GM19099 (cell line): ENCODE data around the gene SKA1.

Source experiments
- POLR2A ChIP-seq: IDR thresholded peaks from 3 replicates; pipeline ENCODE4 v1.6.1; 2011; ENCODE audit warnings: low read depth; ENCODE audit not compliant: insufficient read length; ENCODE audit errors: extremely low read depth

The SKA1 gene

DNA sequence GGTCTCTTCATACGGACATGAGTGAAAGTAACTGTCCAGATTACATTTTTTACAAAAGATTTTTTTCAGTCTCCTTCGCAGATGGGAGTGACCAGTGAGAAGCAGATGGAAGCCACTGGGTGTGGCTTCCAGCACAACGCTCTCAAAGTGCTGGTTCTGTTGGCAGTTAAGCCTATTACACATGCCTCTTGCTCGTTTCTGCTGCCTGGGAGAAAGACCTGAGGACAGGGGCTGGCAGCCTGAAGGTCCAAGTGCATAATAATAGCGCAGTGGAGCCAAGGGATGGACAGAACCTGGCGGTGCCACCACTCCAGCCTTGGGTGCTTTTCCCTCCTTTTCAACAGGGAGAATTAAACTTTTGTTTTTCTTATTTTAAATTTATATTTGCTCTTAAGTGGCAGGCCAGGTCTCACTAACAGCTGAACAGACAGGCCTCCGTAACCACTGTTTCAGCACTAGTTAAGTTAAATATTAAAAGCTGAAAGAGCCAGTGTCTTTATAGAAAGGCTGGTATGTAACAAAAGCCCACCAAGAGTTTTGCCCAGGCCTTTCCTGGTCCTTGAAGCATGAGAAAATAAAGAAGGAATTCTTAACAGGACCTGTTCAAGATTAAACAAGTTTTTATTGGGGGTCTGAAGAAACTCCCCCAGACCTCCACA lies 1.2 kb upstream of the SKA1 start:
- TF ChIP-seq POLR2A, result no peak

DNA sequence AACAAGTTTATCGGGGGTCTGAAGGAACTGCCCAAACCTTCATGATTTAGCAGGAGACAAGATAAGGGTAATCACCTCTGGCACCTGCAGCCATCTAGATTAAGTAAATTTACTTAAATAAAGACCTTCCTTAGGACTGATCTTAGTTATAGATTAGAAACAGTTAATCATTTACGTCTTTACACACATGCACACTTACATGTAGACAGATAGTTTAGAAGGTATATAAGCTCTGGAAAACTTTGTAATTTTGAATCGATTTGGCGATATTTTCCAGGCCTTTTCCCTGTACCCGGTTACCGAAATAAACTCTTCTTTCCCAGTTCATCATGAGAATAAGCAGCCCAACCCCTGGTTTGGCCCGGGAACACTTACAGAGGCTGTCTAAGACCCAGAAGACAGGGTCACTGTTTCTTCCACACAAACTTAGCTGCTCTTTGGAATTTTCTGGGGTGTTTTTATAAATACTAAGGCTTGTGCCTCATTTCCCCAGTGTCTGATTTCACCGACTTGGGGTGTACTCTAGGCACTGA lies 560 bp upstream of the SKA1 start:
- no peak for TF ChIP-seq POLR2A

DNA sequence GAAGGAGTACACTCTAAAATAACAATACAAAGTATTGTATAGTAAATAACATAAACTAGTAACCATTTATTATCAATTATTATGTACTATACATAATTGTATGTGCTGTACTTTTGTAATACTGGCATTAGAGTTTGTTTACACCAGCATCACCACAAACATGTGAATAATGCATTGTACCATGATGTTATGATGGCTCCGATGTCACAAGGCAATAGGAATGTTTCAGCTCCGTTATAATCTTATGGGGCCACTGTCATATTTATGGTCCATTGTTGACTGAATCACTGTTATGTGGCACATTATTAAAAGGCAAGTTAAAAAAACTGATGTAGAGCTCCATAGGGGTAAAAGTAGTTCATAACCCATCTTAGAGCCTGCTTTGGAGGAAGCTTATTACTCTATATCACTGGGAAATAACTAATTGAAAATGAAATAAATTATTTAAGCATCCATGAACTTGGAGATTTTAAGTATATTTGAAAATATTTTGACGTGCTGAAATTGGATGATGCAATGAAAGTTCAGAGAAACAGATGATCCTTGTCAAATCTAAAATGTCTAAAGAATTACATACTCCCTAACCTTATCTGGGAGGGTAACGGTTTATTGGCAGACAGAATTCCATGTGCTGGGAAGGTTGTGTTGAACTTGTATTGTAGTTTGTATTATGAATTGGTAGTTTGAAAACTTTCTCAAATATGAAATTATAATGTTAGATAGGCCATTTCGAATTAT lies 2.4 kb downstream of the SKA1 start:
- TF ChIP-seq POLR2A, result no peak

DNA sequence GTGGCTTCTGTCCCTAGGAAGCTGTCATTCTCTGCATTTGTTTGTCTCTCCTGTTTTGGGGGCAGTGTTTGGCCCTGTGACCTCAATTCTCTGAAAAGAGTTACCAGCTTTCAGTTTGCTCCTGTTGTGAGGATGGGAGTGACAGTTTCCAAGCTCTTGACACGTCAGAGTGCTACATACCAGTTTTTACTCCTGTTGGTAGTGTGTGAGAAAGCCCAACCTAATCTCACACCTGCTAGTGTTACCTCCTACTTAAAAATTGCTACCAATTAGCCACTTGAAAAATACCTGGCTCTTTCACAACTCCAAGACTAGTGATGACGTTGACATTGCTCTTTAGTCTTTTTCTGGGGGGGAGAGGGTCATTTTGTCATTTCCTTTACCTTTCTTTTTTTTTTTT lies 14.1 kb downstream of the SKA1 start:
- no peak for TF ChIP-seq POLR2A

DNA sequence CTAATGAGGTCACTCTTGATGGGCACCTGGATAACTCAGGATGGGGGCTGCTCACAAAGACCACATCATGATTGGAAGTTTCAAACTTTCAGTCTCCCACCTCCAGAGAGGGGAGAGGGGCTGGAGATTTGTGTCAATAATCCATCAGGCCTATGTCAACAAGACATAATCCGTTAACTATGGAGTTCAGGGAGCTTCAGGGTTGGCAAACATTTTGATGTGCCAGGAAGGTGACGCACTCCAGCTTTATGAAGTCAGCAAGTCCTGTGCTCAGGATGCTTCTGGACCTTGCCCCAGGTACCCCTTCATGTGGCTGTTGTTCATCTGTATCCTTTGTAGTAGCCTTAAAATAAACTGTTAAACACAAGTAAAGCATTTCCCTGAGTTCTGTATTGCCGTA lies 19.0 kb downstream of the SKA1 start:
- no peak for TF ChIP-seq POLR2A

DNA sequence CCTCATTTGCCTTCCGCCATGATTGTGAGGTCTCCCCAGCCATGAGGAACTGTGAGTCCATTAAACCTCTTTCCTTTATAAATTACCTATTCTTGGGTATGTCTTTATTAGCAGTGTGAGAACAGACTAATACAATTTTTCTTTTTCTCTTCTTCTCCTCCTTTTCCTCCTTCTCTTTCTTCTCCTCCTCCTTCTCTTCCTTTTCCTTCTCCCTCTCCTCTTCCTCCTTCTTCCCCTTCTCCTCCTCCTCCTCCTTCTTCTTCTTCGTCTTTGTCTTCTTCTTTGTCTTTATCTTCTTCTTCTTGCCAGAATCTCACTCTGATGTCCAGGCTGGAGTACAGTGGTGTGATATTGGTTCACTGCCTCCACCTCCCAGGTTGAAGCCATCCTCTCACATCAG lies 20.2 kb downstream of the SKA1 start:
- TF ChIP-seq POLR2A, result no peak

DNA sequence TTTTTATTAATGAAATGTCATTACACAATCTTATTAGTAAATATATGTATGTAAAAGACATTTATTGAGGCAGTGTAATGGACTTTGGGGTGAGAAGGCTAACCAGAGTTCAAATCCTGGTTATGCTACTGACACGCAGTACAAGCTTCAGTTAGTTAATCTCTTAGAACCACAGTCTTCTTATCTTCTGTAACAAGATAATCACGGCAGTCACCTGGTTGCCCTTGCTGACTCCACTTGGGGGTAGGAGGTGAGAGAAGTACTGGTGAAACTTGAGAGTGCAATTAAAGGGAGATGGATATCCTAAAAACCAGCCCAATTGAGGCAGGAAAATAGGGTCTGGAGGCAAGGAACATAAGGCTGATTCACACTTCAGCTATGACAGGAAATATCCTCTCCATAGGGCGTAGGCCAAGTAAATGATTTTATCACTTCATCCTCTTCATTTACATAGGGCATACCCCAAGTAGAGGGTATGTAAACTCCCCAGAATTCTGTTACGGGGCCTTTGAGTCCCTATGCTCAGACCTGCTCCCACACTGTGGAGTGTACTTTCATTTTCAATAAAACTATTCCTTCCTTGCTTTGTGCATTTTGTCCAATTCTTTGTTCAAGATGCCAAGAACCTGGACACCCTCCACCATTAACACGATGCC lies 21.3 kb downstream of the SKA1 start:
- no peak for TF ChIP-seq POLR2A

DNA sequence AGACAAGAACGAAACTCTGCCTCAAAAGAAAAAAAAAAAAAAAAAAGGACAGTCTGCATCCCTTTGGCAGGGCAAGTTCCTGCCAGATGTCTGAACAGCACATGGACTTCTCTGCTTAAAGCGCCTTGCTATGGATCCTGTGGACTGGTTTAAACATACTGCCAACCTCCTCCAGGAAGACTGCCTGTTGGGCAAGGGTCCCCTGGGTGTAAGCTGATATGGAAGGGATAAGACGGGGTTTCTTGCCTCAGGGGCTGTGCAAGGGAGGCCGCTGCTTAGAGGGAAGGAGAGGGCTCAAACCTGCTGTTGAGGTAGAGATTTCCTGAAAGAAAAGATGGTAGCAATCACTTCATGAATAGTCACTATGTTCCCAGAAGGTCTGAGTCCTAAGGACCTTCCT lies 22.2 kb downstream of the SKA1 start:
- no peak for TF ChIP-seq POLR2A

DNA sequence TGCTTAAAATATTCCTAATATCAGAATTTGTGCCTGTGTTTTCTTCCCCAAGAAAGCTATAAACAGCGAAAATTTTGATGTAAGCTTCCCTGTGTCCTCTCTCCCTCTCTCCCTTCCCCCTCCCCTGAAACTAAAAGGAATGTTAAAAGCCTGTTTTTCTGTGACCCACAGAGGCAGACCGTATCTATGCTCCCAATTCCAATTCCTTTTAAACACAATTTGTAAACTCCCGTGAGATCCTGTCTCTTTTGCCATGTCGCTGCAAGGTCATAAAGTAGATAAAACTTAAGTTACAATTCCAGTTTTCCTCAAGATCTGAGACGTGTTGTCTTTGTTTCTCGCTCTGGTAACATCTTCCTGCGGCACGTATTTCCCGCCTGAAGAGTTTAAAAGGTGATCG lies 23.3 kb downstream of the SKA1 start:
- TF ChIP-seq POLR2A, result no peak

DNA sequence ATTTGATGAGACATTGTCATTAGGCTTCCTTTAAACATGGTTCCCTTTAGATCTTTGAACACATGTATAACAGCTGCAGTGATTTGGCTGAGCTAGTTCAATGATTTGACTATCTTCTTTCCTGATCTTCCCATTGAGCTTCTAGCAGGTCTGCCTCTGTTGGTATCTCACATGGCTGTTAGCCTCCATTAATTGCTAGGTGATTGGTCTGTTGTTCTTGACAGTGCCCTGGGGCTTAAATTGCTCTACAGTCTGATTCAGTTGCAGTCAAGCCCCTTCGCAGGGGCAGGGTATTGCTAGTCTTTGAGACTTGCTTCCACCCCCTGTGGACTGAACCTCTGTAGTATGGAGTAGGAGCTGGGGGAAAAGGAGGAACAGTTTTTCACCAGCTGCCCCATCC lies 24.1 kb downstream of the SKA1 start:
- no peak for TF ChIP-seq POLR2A

DNA sequence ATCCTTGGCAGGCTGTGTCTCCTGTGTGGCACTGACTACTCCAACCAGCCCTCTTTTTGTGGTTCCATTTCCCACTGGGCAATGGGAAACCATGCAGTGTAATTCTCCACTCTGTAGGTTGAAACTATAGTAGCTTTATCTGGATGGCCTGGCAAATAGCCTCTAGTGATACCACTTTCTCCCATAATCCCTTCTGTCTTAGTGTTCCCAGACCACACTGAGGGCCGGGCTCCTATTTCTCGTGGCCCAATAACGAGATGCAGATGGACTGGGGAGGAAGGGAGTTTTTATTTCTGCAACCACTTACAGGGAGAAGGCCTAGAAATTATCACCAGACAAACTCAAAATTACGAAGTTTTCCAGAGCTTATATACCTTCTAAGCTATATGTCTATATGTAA lies 24.7 kb downstream of the SKA1 start:
- no peak for TF ChIP-seq POLR2A

DNA sequence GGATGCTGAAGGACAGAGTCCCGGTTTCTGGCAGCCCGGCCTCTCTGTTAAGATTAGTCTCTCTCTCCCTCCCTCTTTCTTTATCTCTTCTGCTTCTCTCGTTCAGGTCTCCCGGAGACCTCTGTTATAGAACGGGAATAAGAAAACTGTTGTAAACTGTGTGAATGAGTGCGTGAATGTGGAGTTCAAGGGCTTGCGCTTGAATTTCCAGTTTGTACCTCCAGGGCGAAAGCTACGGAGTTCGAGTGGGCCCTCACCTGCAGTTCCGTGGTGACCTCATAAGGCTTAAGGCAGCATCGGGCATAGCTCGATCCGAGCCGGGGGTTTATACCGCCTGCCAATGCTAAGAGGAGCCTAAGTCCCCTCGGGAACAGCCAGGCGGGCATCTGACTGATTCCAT lies 26.4 kb downstream of the SKA1 start:
- TF ChIP-seq POLR2A, result no peak

DNA sequence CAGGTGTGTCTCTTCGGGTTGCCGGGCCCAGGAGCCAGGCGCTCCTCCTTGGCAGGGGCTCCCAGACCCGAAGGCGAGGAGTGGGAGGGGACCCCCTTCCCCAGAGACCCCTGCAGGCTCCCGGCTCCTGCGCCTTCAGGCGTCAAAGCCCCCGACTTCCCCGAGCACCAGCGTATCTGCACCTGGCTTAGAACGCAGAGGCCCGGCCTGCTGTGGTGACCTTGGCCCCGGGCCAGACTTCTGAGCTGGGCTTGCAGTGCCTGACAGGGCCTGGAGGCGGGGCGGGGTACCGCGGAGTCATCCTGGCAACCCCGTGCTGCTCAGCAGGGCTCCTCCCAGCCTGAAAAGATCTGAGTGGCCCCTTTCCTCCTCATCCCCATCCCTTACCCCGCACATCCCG lies 27.0 kb downstream of the SKA1 start:
- TF ChIP-seq POLR2A, result no peak

DNA sequence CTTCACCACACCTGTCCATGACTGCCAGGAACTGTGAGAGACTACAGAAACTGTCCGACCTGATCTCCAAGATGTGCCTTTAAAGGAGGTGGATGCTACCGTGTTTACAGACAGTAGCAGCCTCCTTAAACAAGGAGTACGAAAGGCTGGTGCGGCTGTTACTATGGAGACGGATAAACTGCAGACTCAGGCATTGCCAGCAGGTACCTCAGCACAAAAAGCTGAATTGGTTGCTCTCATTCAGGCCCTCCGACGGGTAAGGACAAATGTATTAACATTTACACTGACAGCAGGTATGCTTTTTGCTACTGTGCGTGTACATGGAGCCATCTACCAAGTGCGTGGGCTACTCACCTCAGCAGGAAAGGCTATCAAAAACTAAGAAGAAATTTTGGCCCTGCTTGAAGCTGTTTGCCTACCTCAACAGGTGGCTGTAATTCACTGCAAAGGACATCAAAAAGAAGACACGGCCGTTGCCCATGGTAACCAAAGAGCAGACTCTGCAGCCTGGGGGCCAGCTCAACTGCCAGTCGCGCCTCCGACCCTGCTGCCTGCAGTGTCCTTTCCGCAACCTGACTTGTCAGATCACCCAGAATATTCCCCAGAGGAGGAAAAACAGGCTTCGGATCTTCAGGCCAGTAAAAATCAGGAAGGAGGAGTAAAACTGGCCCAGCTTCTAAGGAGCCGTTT lies 30.9 kb downstream of the SKA1 start:
- no peak for TF ChIP-seq POLR2A

DNA sequence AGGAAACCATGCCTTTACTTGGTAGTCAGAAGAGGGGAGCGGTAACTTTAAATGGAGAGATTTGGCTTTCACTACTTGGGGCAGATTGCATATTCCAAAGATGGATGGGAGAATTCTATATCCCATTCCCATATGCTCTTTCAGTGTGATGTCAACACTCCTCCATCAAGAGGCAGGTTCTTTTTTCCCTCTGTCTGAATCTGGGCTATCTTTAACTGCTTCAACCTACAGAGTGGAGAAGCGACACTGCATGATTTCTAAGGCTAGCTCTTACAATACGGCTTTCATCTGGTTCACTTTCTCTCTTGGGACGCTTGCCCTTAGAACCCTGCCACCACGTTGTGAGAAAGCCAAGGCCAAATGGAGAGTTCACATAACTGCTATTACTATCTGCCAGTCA lies 34.4 kb downstream of the SKA1 start:
- TF ChIP-seq POLR2A, result no peak
